B cell (primary cell): ENCODE data around the gene MGME1. TPM values are rescaled to one million over a fixed set of nuclear protein-coding genes. Genes with fewer than 3 reads are reported as not detected.

Source experiments
- ATAC-seq: fragments of 200-7000 bp; cut with Tn5 transposase; one replicate; pipeline ENCODE4 v1.10.0; 2021; ENCODE audit warnings: low read depth, mild to moderate bottlenecking, moderate number of reproducible peaks, moderate library complexity
- CTCF ChIA-PET: fragments of 350-600 bp; sonication (Branson Sonifier 250); formaldehyde crosslinking; loops from one replicate; lab custom pipeline; 2021; ENCODE audit warnings: antibody characterized with exemption, inconsistent platforms; lab: Charles Lee
- POLR2A ChIA-PET: fragments of 350-600 bp; sonication (Branson Sonifier 250); formaldehyde crosslinking; loops from one replicate; lab custom pipeline; 2021; ENCODE audit warnings: antibody characterized with exemption; lab: Charles Lee
- DNase-seq: peaks from one replicate; pipeline ENCODE4 v3.0.0; 2013
- H2AFZ ChIP-seq: 2 replicates; pipeline ENCODE4 v1.6.1; 2012; ENCODE audit warnings: mild to moderate bottlenecking, low read depth, low read length; ENCODE audit not compliant: insufficient read depth, poor library complexity, severe bottlenecking
- H3K27ac ChIP-seq, 2 donors: 1 replicate in 1 of 2; 2 replicates in 1 of 2; pipeline ENCODE4 v1.5.1; 2012 to 2013; ENCODE audit warnings: low read length in 2 of 2, mild to moderate bottlenecking in 2 of 2, moderate library complexity in 1 of 2
- H3K27me3 ChIP-seq, 4 experiments: fragments of 200-600 bp in 1 of 4; sonication (generic) in 1 of 4; replicated peaks in 1 of 4; 1 replicate in 2 of 4; 2 replicates in 2 of 4; pipeline versions ENCODE4 v1.6.1 to v1.7.0; 2013 to 2016; ENCODE audit warnings: low read length in 3 of 4, mild to moderate bottlenecking in 2 of 4, mixed read lengths in 1 of 4, moderate library complexity in 1 of 4; ENCODE audit not compliant: insufficient read depth in 4 of 4, control insufficient read depth in 3 of 4; ENCODE audit errors: control extremely low read depth in 1 of 4
- H3K36me3 ChIP-seq, 2 experiments: replicated peaks in 1 of 2; 1 replicate in 1 of 2; 2 replicates in 1 of 2; pipeline versions ENCODE4 v1.6.1 to v1.7.1; 2013; ENCODE audit warnings: low read length in 1 of 2; ENCODE audit not compliant: insufficient read depth in 2 of 2, control insufficient read depth in 1 of 2; ENCODE audit errors: control extremely low read depth in 1 of 2, extremely low read depth in 1 of 2
- H3K4me1 ChIP-seq, 2 donors: fragments of 200-600 bp in 1 of 2; sonication (generic) in 1 of 2; 1 replicate in 1 of 2; 2 replicates in 1 of 2; pipeline versions ENCODE4 v1.5.1 to v1.6.1; 2013 to 2017; ENCODE audit warnings: low read length in 2 of 2; ENCODE audit not compliant: control insufficient read depth in 2 of 2, insufficient read depth in 2 of 2
- H3K4me2 ChIP-seq: replicated peaks from 2 replicates; pipeline ENCODE3; 2012; ENCODE audit warnings: mild to moderate bottlenecking, low read depth, low read length; ENCODE audit not compliant: poor library complexity, severe bottlenecking
- H3K4me3 ChIP-seq, 5 experiments: fragments of 200-600 bp in 1 of 5; sonication (generic) in 1 of 5; 1 replicate in 3 of 5; 2 replicates in 2 of 5; pipeline versions ENCODE4 v1.5.1 to v1.7.0; 2011 to 2016; ENCODE audit warnings: low read length in 4 of 5, mild to moderate bottlenecking in 4 of 5, low read depth in 2 of 5, control low read depth in 1 of 5, moderate library complexity in 1 of 5; ENCODE audit not compliant: insufficient read depth in 1 of 5; ENCODE audit errors: control extremely low read depth in 1 of 5, extremely low read depth in 1 of 5
- H3K79me2 ChIP-seq: fragments of 200-600 bp; sonication (generic); one replicate; pipeline ENCODE4 v1.6.0; 2016; ENCODE audit warnings: low read length; ENCODE audit not compliant: control insufficient read depth, insufficient read depth
- H3K9ac ChIP-seq: fragments of 200-600 bp; sonication (generic); 2 replicates; pipeline ENCODE4 v1.6.1; 2017; ENCODE audit warnings: mild to moderate bottlenecking, low read length, moderate library complexity
- H3K9me3 ChIP-seq, 3 donors: one replicate each; pipeline versions ENCODE4 v1.6.1 to v1.7.1; 2013; ENCODE audit warnings: low read length in 2 of 3; ENCODE audit not compliant: control insufficient read depth in 2 of 3, insufficient read depth in 1 of 3; ENCODE audit errors: control extremely low read depth in 1 of 3
- H4K20me1 ChIP-seq: 2 replicates; pipeline ENCODE4 v1.6.0; 2012; ENCODE audit warnings: mild to moderate bottlenecking, low read length; ENCODE audit not compliant: insufficient read depth, control insufficient read depth, poor library complexity, severe bottlenecking
- H3K27ac Mint-ChIP-seq: one replicate; pipeline ENCODE4 v1.8.0; 2021; ENCODE audit warnings: mixed read lengths
- H3K27me3 Mint-ChIP-seq: one replicate; pipeline ENCODE4 v1.8.0; 2021; ENCODE audit warnings: mixed read lengths
- H3K4me1 Mint-ChIP-seq: one replicate; pipeline ENCODE4 v1.8.0; 2021; ENCODE audit warnings: mixed read lengths
- H3K4me3 Mint-ChIP-seq: one replicate; pipeline ENCODE4 v1.8.0; 2021; ENCODE audit warnings: mixed read lengths
- H3K9me3 Mint-ChIP-seq: one replicate; pipeline ENCODE4 v1.8.0; 2022; ENCODE audit warnings: mixed read lengths; ENCODE audit not compliant: insufficient read depth
- CTCF ChIP-seq: fragments of 200-600 bp; IDR thresholded peaks from one replicate; pipeline ENCODE4 v1.8.0; 2022; ENCODE audit warnings: antibody characterized with exemption, mild to moderate bottlenecking
- EZH2 ChIP-seq: IDR thresholded peaks from 2 replicates; pipeline ENCODE4 v1.6.1; 2012; ENCODE audit warnings: borderline replicate concordance, low read depth, mild to moderate bottlenecking, moderate library complexity, low read length; ENCODE audit not compliant: insufficient read depth, poor library complexity, severe bottlenecking
- WGBS: methylation state at CpG from one replicate; pipeline ENCODE4 v1.1.5; 2013; ENCODE audit warnings: missing lambda C conversion rate; ENCODE audit not compliant: insufficient coverage; 5-methylcytosine and 5-hydroxymethylcytosine counted together
- intact Hi-C: fragments of 100-400 bp; cut with micrococcal nuclease; formaldehyde crosslinking; loops from one replicate; pipeline ENCODE4 v1.10.0; 2022
- polyA plus RNA-seq: library from polyadenylated mRNA; depleted of rRNA; stranded (reverse); fragments of >200 nt; gene quantifications from 2 replicates; pipeline ENCODE4 v1.2.3, GENCODE V29; 2012
- total RNA-seq, 2 donors: library from RNA; stranded (reverse); fragments of 120-200 nt in 1 of 2; gene quantifications; 1 replicate in 1 of 2; 2 replicates in 1 of 2; pipeline versions ENCODE4 v1.2.3 to v1.2.4, GENCODE V29; 2013 to 2022

Gene MGME1
- total and polyA plus RNA-seq, 2 donors (not counting 1 experiment from before 2014, with no cell fraction given) = 29.8 to 33.2 TPM

GRCh38 chr20:17938871-17939619 is 29.8 kb upstream of the MGME1 start:
- Mint-ChIP-seq H3K27ac (peak overlapping the region; percentile 56), H3K27me3 (no peaks in the 10 kb centered on the region), H3K9me3 (no peaks in the 10 kb centered on the region), H3K4me3 (peak overlapping the region; percentile 54), H3K4me1 (peaks cover 36% of the 10 kb centered on the region)
- no peak for TF ChIP-seq EZH2
- TF ChIP-seq CTCF = peak; percentile 88
- peak overlapping the region; percentile 49 for H2AFZ ChIP-seq
- peak overlapping the region; percentile 46 for H3K4me2 ChIP-seq
- no peaks in the 10 kb centered on the region for H3K79me2 ChIP-seq
- DNase-seq (peak; percentile 79), ATAC-seq (peak; percentile 89)
- peaks cover 4% of the 10 kb centered on the region for H4K20me1 ChIP-seq
- H3K4me3 ChIP-seq = no peak overlapping the region
- 3% methylated on average over 8 of the region's 13 CpGs for WGBS
- H3K4me1 ChIP-seq = peaks cover 24 to 26% of the 10 kb centered on the region in 2 donors
- H3K27me3 ChIP-seq = no peaks in the 10 kb centered on the region
- H3K9ac ChIP-seq = no peak overlapping the region
- ChIA-PET CTCF (interaction anchor here (0.7 to 4.2 kb wide), 36 partner anchors 10 to 434 kb away, joined by 3 to 35 read pairs (median 6); partner anchors contain the start of genes MGME1, RRBP1 and SNX5), POLR2A (no interaction called here)
- H3K27ac ChIP-seq = peak overlapping the region in 1 of 2 donors; percentile 55
- H3K9me3 ChIP-seq = no peaks in the 10 kb centered on the region
- intact Hi-C loops = loop anchor here (1.0 kb wide), 5 partner anchors 41 to 435 kb away; partner anchors contain the start of gene RRBP1
- peaks cover 2 to 31% of the 10 kb centered on the region in 2 experiments for H3K36me3 ChIP-seq
